Amniotic epithelial cell (primary cell): ENCODE measurements around the gene NACC2.
"Not testable (repeated sequence)": the region's sequence is repeated elsewhere in the genome, so short reads cannot be mapped to it uniquely, and the experiment has no call there.

Source experiments
- DNase-seq: peaks from one replicate; pipeline ENCODE4 v3.0.0-alpha.2; 2010; ENCODE audit warnings: low read depth

NACC2 gene

GRCh38 chr9:136080716-136081112 lies 14.4 kb downstream of the NACC2 start:
- no peak for DNase-seq

- no peak for DNase-seq
Measured at GRCh38 chr9:136079916-136080246, 15.2 kb downstream of the NACC2 start.

- DNase-seq: no peak
Measured at GRCh38 chr9:136079211-136079915, 15.7 kb downstream of the NACC2 start.

- no peak for DNase-seq
Measured at GRCh38 chr9:136078498-136079011, 16.5 kb downstream of the NACC2 start.

- DNase-seq: no peak
Measured at GRCh38 chr9:136078024-136078423, 17.1 kb downstream of the NACC2 start.

- no peak for DNase-seq
Measured at GRCh38 chr9:136077491-136077890, 17.6 kb downstream of the NACC2 start.

GRCh38 chr9:136075881-136076678 lies 19.0 kb downstream of the NACC2 start:
- no peak for DNase-seq

GRCh38 chr9:136075134-136075841 lies 19.8 kb downstream of the NACC2 start:
- DNase-seq: no peak

GRCh38 chr9:136074706-136075105 lies 20.4 kb downstream of the NACC2 start:
- DNase-seq: no peak

- no peak for DNase-seq
Measured at GRCh38 chr9:136062657-136063439, 32.2 kb downstream of the NACC2 start.

- not testable (repeated sequence) for DNase-seq
Measured at GRCh38 chr9:136061916-136062315, 33.2 kb downstream of the NACC2 start.

GRCh38 chr9:136061405-136061804 lies 33.7 kb downstream of the NACC2 start:
- no peak for DNase-seq

GRCh38 chr9:136060671-136061371 lies 34.3 kb downstream of the NACC2 start:
- DNase-seq: no peak

GRCh38 chr9:136059851-136060670 lies 35.0 kb downstream of the NACC2 start:
- DNase-seq: peak; percentile 92

- DNase-seq: no peak
Measured at GRCh38 chr9:136059321-136059791, 35.7 kb downstream of the NACC2 start.

- DNase-seq: no peak
Measured at GRCh38 chr9:136058801-136059302, 36.2 kb downstream of the NACC2 start.

GRCh38 chr9:136058084-136058483 lies 37.0 kb downstream of the NACC2 start:
- no peak for DNase-seq

- no peak for DNase-seq
Measured at GRCh38 chr9:136057236-136058081, 37.6 kb downstream of the NACC2 start.
